DMS53 treated with DMSO at 0.1 percent for 48 hours (cell line): ENCODE measurements around the gene MGAT4C.

Experiments
- DNase-seq: peaks from one replicate; lab custom pipeline; 2025; ENCODE audit not compliant: unreplicated experiment; lab: John Stamatoyannopoulos, UW

MGAT4C gene

GRCh38 chr12:85993746-85994145 lies 262.4 kb downstream of the MGAT4C start:
- no peak for DNase-seq

- DNase-seq, result peak; percentile 81
Observed at GRCh38 chr12:85985996-85986395, 270.2 kb downstream of the MGAT4C start.

GRCh38 chr12:85983601-85984000 lies 272.6 kb downstream of the MGAT4C start:
- DNase-seq, result no peak

GRCh38 chr12:85979641-85980040 lies 276.6 kb downstream of the MGAT4C start:
- DNase-seq, result no peak

GRCh38 chr12:85975716-85976115 lies 280.5 kb downstream of the MGAT4C start:
- DNase-seq, result no peak

- DNase-seq, result no peak
Observed at GRCh38 chr12:85971800-85972199, 284.4 kb downstream of the MGAT4C start.

GRCh38 chr12:85968606-85969005 lies 287.6 kb downstream of the MGAT4C start:
- no peak for DNase-seq

- no peak for DNase-seq
Observed at GRCh38 chr12:85963326-85963725, 292.9 kb downstream of the MGAT4C start.

- peak; percentile 63 for DNase-seq
Observed at GRCh38 chr12:85956081-85956480, 300.1 kb downstream of the MGAT4C start.

GRCh38 chr12:85955127-85955526 lies 301.1 kb downstream of the MGAT4C start:
- DNase-seq, result peak; percentile 25

- DNase-seq, result peak; percentile 44
Observed at GRCh38 chr12:85951823-85952222, 304.4 kb downstream of the MGAT4C start.

GRCh38 chr12:85949253-85949652 lies 306.9 kb downstream of the MGAT4C start:
- DNase-seq, result no peak

GRCh38 chr12:85948340-85948739 lies 307.9 kb downstream of the MGAT4C start:
- no peak for DNase-seq

- DNase-seq, result no peak
Observed at GRCh38 chr12:85947286-85947685, 308.9 kb downstream of the MGAT4C start.

- DNase-seq, result no peak
Observed at GRCh38 chr12:85946375-85946774, 309.8 kb downstream of the MGAT4C start.

- no peak for DNase-seq
Observed at GRCh38 chr12:85927166-85927565, 329.0 kb downstream of the MGAT4C start.

- DNase-seq, result peak; percentile 39
Observed at GRCh38 chr12:85923767-85924331, 332.3 kb downstream of the MGAT4C start.

- DNase-seq, result peak; percentile 64
Observed at GRCh38 chr12:85920324-85920947, 335.8 kb downstream of the MGAT4C start.
